Effector CD4-positive, alpha-beta T cell (primary cell): ENCODE data around the gene PTGIS.

Experiments used
- DNase-seq: peaks from one replicate; pipeline ENCODE4 v3.0.0-alpha.2; 2020

Gene PTGIS

GRCh38 chr20:49560186-49560585 is 7.8 kb downstream of the PTGIS start:
- no peak for DNase-seq

- no peak for DNase-seq
Measured at GRCh38 chr20:49559411-49560081, 8.4 kb downstream of the PTGIS start.

GRCh38 chr20:49558826-49559225 is 9.1 kb downstream of the PTGIS start:
- DNase-seq, result no peak

- no peak for DNase-seq
Measured at GRCh38 chr20:49557449-49557848, 10.5 kb downstream of the PTGIS start.

GRCh38 chr20:49556621-49557020 is 11.3 kb downstream of the PTGIS start:
- no peak for DNase-seq

GRCh38 chr20:49549801-49550551 is 18.0 kb downstream of the PTGIS start:
- no peak for DNase-seq

- DNase-seq, result no peak
Measured at GRCh38 chr20:49548371-49548947, 19.5 kb downstream of the PTGIS start.

- no peak for DNase-seq
Measured at GRCh38 chr20:49545572-49545971, 22.4 kb downstream of the PTGIS start.

GRCh38 chr20:49544535-49544934 is 23.4 kb downstream of the PTGIS start:
- no peak for DNase-seq

- DNase-seq, result no peak
Measured at GRCh38 chr20:49543858-49544437, 24.0 kb downstream of the PTGIS start.

GRCh38 chr20:49543071-49543857 is 24.7 kb downstream of the PTGIS start:
- DNase-seq, result no peak

GRCh38 chr20:49542514-49542991 is 25.4 kb downstream of the PTGIS start:
- DNase-seq, result no peak

GRCh38 chr20:49541733-49542513 is 26.0 kb downstream of the PTGIS start:
- DNase-seq, result peak; percentile 32

GRCh38 chr20:49540687-49541435 is 27.1 kb downstream of the PTGIS start:
- DNase-seq, result no peak

- no peak for DNase-seq
Measured at GRCh38 chr20:49540232-49540620, 27.7 kb downstream of the PTGIS start.

- DNase-seq, result no peak
Measured at GRCh38 chr20:49539481-49540231, 28.3 kb downstream of the PTGIS start.

GRCh38 chr20:49538950-49539349 is 29.0 kb downstream of the PTGIS start:
- no peak for DNase-seq

GRCh38 chr20:49534255-49534712 is 33.7 kb downstream of the PTGIS start:
- DNase-seq, result peak; percentile 44

- no peak for DNase-seq
Measured at GRCh38 chr20:49532285-49532946, 35.5 kb downstream of the PTGIS start.

GRCh38 chr20:49529470-49529869 is 38.5 kb downstream of the PTGIS start:
- DNase-seq, result no peak
